ENCODE data around the gene FSIP1. TPM values are rescaled to one million over a fixed set of nuclear protein-coding genes. Genes with fewer than 3 reads are reported as not detected.

FSIP1 gene
- total RNA-seq, 4 donors from 2014 or later: 0.83 to 4.6 (median 1.4) TPM

DNA sequence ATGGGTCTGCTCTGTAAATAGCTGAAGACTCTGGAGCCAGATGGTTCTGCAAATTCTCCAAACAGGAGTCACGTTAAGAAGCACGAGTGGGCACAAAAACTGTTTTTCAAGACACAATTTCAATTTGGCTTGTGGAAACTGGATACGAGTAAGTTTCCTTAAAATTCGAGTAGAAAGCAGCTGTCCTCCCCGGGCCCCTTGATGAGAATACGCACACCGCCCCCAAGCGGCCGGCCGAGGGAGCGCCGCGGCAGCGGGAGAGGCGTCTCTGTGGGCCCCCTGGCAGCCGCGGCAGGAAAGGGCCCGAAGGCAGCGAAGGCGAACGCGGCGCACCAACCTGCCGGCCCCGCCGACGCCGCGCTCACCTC, 202.5 kb downstream of the FSIP1 start:
- Histone ChIP-seq H3K4me1 (peaks cover 21 to 60% (median 57%) of the 10 kb centered on the region in 4 donors), H3K27me3 (peaks cover 0 to 3% (median 0%) of the 10 kb centered on the region in 4 donors), H3K36me3 (peaks cover 5 to 34% (median 30%) of the 10 kb centered on the region in 4 donors), H3K4me3 (peak overlapping the region; percentile 61 to 90 (median 77)), H3K9me3 (peaks cover 0 to 3% (median 0%) of the 10 kb centered on the region in 4 donors), H3K27ac (replicated peaks in 1 of 4) (peak overlapping the region; percentile 87 to 96 (median 94))
- 0% methylated on average over 25 of the region's 29 CpGs for WGBS
- intact Hi-C loops (cut with DNase I): loop anchor here (2.0 to 10.0 kb wide), 5 partner anchors 102 to 875 kb away; no protein-coding TSS in a partner anchor
- DNase-seq (ENCODE audit: extremely low spot score): peak; percentile 98
- peak in 1 of 2 donors; percentile 5 for TF ChIP-seq POLR2AphosphoS5 (IDR thresholded peaks at IDR 0.05)
- TF ChIP-seq EP300 (IDR thresholded peaks at IDR 0.05): no peak
- TF ChIP-seq POLR2A (IDR thresholded peaks at IDR 0.05; ENCODE audit: low read depth): no peak
- TF ChIP-seq, protein P1, sequence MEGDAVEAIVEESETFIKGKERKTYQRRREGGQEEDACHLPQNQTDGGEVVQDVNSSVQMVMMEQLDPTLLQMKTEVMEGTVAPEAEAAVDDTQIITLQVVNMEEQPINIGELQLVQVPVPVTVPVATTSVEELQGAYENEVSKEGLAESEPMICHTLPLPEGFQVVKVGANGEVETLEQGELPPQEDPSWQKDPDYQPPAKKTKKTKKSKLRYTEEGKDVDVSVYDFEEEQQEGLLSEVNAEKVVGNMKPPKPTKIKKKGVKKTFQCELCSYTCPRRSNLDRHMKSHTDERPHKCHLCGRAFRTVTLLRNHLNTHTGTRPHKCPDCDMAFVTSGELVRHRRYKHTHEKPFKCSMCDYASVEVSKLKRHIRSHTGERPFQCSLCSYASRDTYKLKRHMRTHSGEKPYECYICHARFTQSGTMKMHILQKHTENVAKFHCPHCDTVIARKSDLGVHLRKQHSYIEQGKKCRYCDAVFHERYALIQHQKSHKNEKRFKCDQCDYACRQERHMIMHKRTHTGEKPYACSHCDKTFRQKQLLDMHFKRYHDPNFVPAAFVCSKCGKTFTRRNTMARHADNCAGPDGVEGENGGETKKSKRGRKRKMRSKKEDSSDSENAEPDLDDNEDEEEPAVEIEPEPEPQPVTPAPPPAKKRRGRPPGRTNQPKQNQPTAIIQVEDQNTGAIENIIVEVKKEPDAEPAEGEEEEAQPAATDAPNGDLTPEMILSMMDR (IDR thresholded peaks at IDR 0.05): peak; percentile 99 to 100 (median 99)

DNA sequence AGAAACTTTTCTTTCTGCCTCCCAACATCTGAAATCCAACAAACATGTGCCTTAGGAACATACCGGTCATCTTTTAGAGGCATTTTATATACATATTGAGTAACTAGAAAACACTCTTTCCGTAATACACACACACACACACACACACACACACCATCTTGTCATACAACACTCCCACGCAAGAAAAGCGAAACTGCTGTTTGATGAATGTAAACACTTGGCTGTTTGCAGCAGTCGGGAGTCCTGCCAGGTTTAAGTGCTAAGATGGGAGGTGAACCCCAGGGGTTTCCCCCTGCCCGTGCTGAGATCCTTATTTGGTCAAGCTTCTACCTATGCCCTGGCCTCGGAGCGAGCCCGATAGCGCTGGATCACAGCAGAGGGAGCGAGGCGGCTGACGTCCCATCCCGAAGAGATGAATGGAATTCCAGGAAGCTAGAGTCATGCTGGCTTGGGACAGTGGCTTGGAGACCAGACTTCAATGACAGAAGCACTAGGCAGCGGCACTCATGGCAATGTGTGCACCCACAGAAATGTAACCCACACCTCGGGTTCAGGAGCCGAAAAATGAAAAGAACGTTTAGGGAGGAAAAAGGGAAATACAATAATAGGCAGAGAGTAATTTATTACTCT, 203.0 kb downstream of the FSIP1 start:
- peak; percentile 95 for DNase-seq (ENCODE audit: extremely low spot score)

GRCh38 chr15:39578851-39579486, 203.7 kb downstream of the FSIP1 start:
- 60% methylated on average over 5 of the region's 5 CpGs for WGBS
- peaks cover 0 to 3% (median 0%) of the 10 kb centered on the region in 4 donors for H3K27me3 ChIP-seq
- H3K36me3 ChIP-seq: peaks cover 0 to 23% (median 19%) of the 10 kb centered on the region in 4 donors
- TF ChIP-seq POLR2AphosphoS5 (IDR thresholded peaks at IDR 0.05): no peak
- TF ChIP-seq, protein P1 (IDR thresholded peaks at IDR 0.05): peak in 1 of 3 experiments; percentile 41
- H3K27ac ChIP-seq (replicated peaks in 1 of 4): peak overlapping the region; percentile 87 to 96 (median 94)
- H3K4me3 ChIP-seq: peak overlapping the region; percentile 61 to 90 (median 77)
- intact Hi-C loops (cut with DNase I): loop anchor here (2.0 to 10.0 kb wide), 3 partner anchors 106 to 584 kb away; no protein-coding TSS in a partner anchor
- peaks cover 17 to 52% (median 50%) of the 10 kb centered on the region in 4 donors for H3K4me1 ChIP-seq
- H3K9me3 ChIP-seq: peaks cover 0 to 3% (median 0%) of the 10 kb centered on the region in 4 donors
- peak; percentile 83 for DNase-seq (ENCODE audit: extremely low spot score)

More for the DNA sequence above, 203.0 kb downstream of the FSIP1 start:
- Histone ChIP-seq H3K27ac (replicated peaks in 1 of 4) (peak overlapping the region; percentile 87 to 96 (median 94)), H3K4me3 (peak overlapping the region; percentile 61 to 90 (median 77)), H3K9me3 (peaks cover 0 to 3% (median 0%) of the 10 kb centered on the region in 4 donors), H3K4me1 (peaks cover 21 to 55% (median 52%) of the 10 kb centered on the region in 4 donors), H3K36me3 (peaks cover under 1 to 29% (median 25%) of the 10 kb centered on the region in 4 donors), H3K27me3 (peaks cover 0 to 3% (median 0%) of the 10 kb centered on the region in 4 donors)
- WGBS: 5% methylated on average over 18 of the region's 18 CpGs
- TF ChIP-seq, protein P1 (IDR thresholded peaks at IDR 0.05): no peak
- no peak for TF ChIP-seq POLR2A (IDR thresholded peaks at IDR 0.05; ENCODE audit: low read depth)
- peak; percentile 65 for TF ChIP-seq POLR2AphosphoS5 (IDR thresholded peaks at IDR 0.05)
- peak; percentile 44 for TF ChIP-seq EP300 (IDR thresholded peaks at IDR 0.05)
- intact Hi-C loops (cut with DNase I): loop anchor here (2.0 to 10.0 kb wide), 8 partner anchors 103 to 875 kb away; no protein-coding TSS in a partner anchor

- intact Hi-C loops (cut with DNase I): loop anchor here (2.0 to 10.0 kb wide), 3 partner anchors 448 to 754 kb away; no protein-coding TSS in a partner anchor
- TF ChIP-seq POLR2AphosphoS5 (IDR thresholded peaks at IDR 0.05) (no peak), POLR2A (IDR thresholded peaks at IDR 0.05; ENCODE audit: low read depth) (no peak)
- DNase-seq (ENCODE audit: extremely low spot score): peak; percentile 37
- Histone ChIP-seq H3K27ac (replicated peaks in 1 of 4) (no peak overlapping the region), H3K9me3 (no peaks in the 10 kb centered on the region), H3K4me3 (no peak overlapping the region), H3K36me3 (no peaks in the 10 kb centered on the region), H3K27me3 (no peaks in the 10 kb centered on the region), H3K4me1 (peaks cover 12 to 38% (median 35%) of the 10 kb centered on the region in 4 donors)
- WGBS: 91% methylated on average over 6 of the region's 6 CpGs
Observed at GRCh38 chr15:39575180-39575579, 207.5 kb downstream of the FSIP1 start.

- WGBS: 88% methylated on average over 1 of the region's 1 CpG
- no peaks in the 10 kb centered on the region for H3K27me3 ChIP-seq
- intact Hi-C loops (cut with DNase I): loop anchor here (2.0 to 10.0 kb wide), 2 partner anchors 580 to 754 kb away; no protein-coding TSS in a partner anchor
- H3K4me1 ChIP-seq: peaks cover 6 to 36% (median 31%) of the 10 kb centered on the region in 4 donors
- H3K36me3 ChIP-seq: no peaks in the 10 kb centered on the region
- H3K27ac ChIP-seq (replicated peaks in 1 of 4): peak overlapping the region in 3 of 4 donors; percentile 14 to 43 (median 42)
- no peak overlapping the region for H3K4me3 ChIP-seq
- DNase-seq (ENCODE audit: extremely low spot score): peak; percentile 45
- TF ChIP-seq POLR2A (IDR thresholded peaks at IDR 0.05; ENCODE audit: low read depth) (no peak), POLR2AphosphoS5 (IDR thresholded peaks at IDR 0.05) (no peak), EP300 (IDR thresholded peaks at IDR 0.05) (no peak)
- TF ChIP-seq, protein P1 (IDR thresholded peaks at IDR 0.05): no peak
- H3K9me3 ChIP-seq: no peaks in the 10 kb centered on the region
Observed at GRCh38 chr15:39574427-39574826, 208.2 kb downstream of the FSIP1 start.
